ENCODE data around the gene BCKDK. TPM values are rescaled to one million over a fixed set of nuclear protein-coding genes. Genes with fewer than 3 reads are reported as not detected.

The BCKDK gene
- total and polyA plus RNA-seq, 2 of the 13 experiments (the other 11 are each of a cell fraction or from before 2014, with no cell fraction given): 24.9 to 42.6 TPM

DNA sequence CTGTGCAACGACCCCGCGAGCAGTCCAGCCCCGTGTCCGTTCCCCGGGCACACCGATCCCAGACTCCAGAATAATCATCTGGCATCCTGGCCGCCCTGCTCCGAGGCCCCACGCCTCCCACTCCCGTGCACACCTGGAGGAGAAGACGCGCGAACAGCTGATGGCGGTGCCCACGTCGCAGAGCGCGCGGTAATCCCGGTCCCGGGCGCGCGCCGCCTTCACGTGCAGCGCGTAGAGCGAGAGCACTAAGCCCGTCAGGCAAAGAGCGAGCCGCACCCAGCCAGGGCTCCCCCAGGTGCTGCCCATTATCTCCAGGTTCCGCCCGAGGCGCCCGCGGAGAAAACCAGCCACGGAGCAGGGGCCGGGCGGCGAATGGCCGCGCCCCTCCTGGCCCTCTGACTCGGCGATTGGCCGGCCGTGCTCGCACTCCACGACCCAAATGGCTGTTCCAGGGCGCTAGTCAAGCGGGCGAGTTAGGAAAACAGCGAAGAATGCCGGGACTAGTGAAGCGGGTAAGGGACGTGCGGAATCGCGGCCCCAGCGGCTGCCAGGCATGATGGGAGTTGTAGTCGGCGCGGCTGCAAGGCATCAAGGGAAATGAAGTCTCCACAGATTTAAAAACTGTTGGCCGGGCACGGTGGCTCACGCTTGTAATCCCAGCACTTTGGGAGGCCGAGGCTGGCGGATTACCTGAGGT is 13.6 kb upstream of the BCKDK start, which contains the start of gene VKORC1 (continued):
- TF ChIP-seq, protein P1, sequence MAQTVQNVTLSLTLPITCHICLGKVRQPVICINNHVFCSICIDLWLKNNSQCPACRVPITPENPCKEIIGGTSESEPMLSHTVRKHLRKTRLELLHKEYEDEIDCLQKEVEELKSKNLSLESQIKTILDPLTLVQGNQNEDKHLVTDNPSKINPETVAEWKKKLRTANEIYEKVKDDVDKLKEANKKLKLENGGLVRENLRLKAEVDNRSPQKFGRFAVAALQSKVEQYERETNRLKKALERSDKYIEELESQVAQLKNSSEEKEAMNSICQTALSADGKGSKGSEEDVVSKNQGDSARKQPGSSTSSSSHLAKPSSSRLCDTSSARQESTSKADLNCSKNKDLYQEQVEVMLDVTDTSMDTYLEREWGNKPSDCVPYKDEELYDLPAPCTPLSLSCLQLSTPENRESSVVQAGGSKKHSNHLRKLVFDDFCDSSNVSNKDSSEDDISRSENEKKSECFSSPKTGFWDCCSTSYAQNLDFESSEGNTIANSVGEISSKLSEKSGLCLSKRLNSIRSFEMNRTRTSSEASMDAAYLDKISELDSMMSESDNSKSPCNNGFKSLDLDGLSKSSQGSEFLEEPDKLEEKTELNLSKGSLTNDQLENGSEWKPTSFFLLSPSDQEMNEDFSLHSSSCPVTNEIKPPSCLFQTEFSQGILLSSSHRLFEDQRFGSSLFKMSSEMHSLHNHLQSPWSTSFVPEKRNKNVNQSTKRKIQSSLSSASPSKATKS (CRISPR knock-in tag; IDR thresholded peaks at IDR 0.05): no peak
- TF ChIP-seq, protein P2, sequence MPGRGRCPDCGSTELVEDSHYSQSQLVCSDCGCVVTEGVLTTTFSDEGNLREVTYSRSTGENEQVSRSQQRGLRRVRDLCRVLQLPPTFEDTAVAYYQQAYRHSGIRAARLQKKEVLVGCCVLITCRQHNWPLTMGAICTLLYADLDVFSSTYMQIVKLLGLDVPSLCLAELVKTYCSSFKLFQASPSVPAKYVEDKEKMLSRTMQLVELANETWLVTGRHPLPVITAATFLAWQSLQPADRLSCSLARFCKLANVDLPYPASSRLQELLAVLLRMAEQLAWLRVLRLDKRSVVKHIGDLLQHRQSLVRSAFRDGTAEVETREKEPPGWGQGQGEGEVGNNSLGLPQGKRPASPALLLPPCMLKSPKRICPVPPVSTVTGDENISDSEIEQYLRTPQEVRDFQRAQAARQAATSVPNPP (CRISPR knock-in tag; IDR thresholded peaks at IDR 0.05): no peak
- TF ChIP-seq, protein P3, sequence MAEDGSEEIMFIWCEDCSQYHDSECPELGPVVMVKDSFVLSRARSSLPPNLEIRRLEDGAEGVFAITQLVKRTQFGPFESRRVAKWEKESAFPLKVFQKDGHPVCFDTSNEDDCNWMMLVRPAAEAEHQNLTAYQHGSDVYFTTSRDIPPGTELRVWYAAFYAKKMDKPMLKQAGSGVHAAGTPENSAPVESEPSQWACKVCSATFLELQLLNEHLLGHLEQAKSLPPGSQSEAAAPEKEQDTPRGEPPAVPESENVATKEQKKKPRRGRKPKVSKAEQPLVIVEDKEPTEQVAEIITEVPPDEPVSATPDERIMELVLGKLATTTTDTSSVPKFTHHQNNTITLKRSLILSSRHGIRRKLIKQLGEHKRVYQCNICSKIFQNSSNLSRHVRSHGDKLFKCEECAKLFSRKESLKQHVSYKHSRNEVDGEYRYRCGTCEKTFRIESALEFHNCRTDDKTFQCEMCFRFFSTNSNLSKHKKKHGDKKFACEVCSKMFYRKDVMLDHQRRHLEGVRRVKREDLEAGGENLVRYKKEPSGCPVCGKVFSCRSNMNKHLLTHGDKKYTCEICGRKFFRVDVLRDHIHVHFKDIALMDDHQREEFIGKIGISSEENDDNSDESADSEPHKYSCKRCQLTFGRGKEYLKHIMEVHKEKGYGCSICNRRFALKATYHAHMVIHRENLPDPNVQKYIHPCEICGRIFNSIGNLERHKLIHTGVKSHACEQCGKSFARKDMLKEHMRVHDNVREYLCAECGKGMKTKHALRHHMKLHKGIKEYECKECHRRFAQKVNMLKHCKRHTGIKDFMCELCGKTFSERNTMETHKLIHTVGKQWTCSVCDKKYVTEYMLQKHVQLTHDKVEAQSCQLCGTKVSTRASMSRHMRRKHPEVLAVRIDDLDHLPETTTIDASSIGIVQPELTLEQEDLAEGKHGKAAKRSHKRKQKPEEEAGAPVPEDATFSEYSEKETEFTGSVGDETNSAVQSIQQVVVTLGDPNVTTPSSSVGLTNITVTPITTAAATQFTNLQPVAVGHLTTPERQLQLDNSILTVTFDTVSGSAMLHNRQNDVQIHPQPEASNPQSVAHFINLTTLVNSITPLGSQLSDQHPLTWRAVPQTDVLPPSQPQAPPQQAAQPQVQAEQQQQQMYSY (CRISPR knock-in tag; IDR thresholded peaks at IDR 0.05): peak; percentile 68
- peak; percentile 87 for TF ChIP-seq YY1 (IDR thresholded peaks at IDR 0.05; ENCODE audit: insufficient read depth, insufficient replicate concordance, low read depth, low read length)
- TF ChIP-seq, protein P4, sequence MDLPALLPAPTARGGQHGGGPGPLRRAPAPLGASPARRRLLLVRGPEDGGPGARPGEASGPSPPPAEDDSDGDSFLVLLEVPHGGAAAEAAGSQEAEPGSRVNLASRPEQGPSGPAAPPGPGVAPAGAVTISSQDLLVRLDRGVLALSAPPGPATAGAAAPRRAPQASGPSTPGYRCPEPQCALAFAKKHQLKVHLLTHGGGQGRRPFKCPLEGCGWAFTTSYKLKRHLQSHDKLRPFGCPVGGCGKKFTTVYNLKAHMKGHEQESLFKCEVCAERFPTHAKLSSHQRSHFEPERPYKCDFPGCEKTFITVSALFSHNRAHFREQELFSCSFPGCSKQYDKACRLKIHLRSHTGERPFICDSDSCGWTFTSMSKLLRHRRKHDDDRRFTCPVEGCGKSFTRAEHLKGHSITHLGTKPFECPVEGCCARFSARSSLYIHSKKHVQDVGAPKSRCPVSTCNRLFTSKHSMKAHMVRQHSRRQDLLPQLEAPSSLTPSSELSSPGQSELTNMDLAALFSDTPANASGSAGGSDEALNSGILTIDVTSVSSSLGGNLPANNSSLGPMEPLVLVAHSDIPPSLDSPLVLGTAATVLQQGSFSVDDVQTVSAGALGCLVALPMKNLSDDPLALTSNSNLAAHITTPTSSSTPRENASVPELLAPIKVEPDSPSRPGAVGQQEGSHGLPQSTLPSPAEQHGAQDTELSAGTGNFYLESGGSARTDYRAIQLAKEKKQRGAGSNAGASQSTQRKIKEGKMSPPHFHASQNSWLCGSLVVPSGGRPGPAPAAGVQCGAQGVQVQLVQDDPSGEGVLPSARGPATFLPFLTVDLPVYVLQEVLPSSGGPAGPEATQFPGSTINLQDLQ (CRISPR knock-in tag; IDR thresholded peaks at IDR 0.05): peak; percentile 72; the same call in 1 of the 2 replicates
- no peak; the same call in 1 of the 2 replicates for TF ChIP-seq TOE1 (CRISPR knock-in tag; IDR thresholded peaks at IDR 0.05)
- TF ChIP-seq MAFF (IDR thresholded peaks at IDR 0.05; ENCODE audit: low read depth, low read length): no peak
- peak; percentile 57; the same call in 1 of the 2 replicates for TF ChIP-seq CREB1 (IDR thresholded peaks at IDR 0.05)
- peak; percentile 74 for TF ChIP-seq CREB1 (CRISPR knock-in tag; IDR thresholded peaks at IDR 0.05)
- TF ChIP-seq MXI1 (IDR thresholded peaks at IDR 0.05; ENCODE audit: borderline replicate concordance, low read depth, low read length): peak; percentile 85; the same call in 1 of the 3 replicates
- TF ChIP-seq PAF1 (CRISPR knock-in tag; IDR thresholded peaks at IDR 0.05): no peak
- TF ChIP-seq, protein P5, sequence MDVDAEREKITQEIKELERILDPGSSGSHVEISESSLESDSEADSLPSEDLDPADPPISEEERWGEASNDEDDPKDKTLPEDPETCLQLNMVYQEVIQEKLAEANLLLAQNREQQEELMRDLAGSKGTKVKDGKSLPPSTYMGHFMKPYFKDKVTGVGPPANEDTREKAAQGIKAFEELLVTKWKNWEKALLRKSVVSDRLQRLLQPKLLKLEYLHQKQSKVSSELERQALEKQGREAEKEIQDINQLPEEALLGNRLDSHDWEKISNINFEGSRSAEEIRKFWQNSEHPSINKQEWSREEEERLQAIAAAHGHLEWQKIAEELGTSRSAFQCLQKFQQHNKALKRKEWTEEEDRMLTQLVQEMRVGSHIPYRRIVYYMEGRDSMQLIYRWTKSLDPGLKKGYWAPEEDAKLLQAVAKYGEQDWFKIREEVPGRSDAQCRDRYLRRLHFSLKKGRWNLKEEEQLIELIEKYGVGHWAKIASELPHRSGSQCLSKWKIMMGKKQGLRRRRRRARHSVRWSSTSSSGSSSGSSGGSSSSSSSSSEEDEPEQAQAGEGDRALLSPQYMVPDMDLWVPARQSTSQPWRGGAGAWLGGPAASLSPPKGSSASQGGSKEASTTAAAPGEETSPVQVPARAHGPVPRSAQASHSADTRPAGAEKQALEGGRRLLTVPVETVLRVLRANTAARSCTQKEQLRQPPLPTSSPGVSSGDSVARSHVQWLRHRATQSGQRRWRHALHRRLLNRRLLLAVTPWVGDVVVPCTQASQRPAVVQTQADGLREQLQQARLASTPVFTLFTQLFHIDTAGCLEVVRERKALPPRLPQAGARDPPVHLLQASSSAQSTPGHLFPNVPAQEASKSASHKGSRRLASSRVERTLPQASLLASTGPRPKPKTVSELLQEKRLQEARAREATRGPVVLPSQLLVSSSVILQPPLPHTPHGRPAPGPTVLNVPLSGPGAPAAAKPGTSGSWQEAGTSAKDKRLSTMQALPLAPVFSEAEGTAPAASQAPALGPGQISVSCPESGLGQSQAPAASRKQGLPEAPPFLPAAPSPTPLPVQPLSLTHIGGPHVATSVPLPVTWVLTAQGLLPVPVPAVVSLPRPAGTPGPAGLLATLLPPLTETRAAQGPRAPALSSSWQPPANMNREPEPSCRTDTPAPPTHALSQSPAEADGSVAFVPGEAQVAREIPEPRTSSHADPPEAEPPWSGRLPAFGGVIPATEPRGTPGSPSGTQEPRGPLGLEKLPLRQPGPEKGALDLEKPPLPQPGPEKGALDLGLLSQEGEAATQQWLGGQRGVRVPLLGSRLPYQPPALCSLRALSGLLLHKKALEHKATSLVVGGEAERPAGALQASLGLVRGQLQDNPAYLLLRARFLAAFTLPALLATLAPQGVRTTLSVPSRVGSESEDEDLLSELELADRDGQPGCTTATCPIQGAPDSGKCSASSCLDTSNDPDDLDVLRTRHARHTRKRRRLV (CRISPR knock-in tag; IDR thresholded peaks at IDR 0.05): peak; percentile 96
- TF ChIP-seq ZFP1 (CRISPR knock-in tag; IDR thresholded peaks at IDR 0.05): 0 out of 2 replicates have a peak, but pooled peaks have one; percentile 11
- no peak for TF ChIP-seq ZNF569 (CRISPR knock-in tag; IDR thresholded peaks at IDR 0.05; ENCODE audit: borderline replicate concordance)
